22Rv1 (cell line): ENCODE measurements around the gene SLC25A13.

Experiments
- CTCF ChIP-seq: fragments of 450-650 bp; IDR thresholded peaks from 2 replicates; pipeline ENCODE4 v1.5.1; 2017; ENCODE audit warnings: mild to moderate bottlenecking
- ZFX ChIP-seq: fragments of 450-650 bp; IDR thresholded peaks from 2 replicates; pipeline ENCODE4 v1.6.1; 2017; ENCODE audit warnings: antibody characterized with exemption, borderline replicate concordance

GRCh38 chr7:96246919-96247318 is 75.0 kb downstream of the SLC25A13 start:
- TF ChIP-seq CTCF: no peak
- no peak for TF ChIP-seq ZFX
